ENCODE results near the gene CXCL12. TPM values are rescaled to one million over a fixed set of nuclear protein-coding genes. Genes with fewer than 3 reads are reported as not detected.

The CXCL12 gene
- 0.08 to 0.21 TPM (median 0.18 TPM) in 4 of 5 replicates, not detected in the other for total RNA-seq (2022; extraction: Qiagen RNA extraction; ENCODE audit: low read depth)

GRCh38 chr10:44385026-44385695 is at the start of gene CXCL12:
Gene CXCL12, minus strand, starts transcription at chr10:44385097. Its CDS starts 92 bp downstream, at chr10:44385005.

